Skin of body (tissue), 3 donors: ENCODE results near the gene TBC1D2. TPM values are rescaled to one million over a fixed set of nuclear protein-coding genes. Genes with fewer than 3 reads are reported as not detected.

Experiments used
- DNase-seq: peaks from one replicate; lab custom pipeline; 2025; lab: John Stamatoyannopoulos, UW
- small RNA-seq: library from RNA; depleted of rRNA; stranded (forward); fragments of <200 nt; gene quantifications from one replicate; pipeline ENCODE3, GENCODE V24; 2014; ENCODE audit warnings: low replicate concordance
- total RNA-seq: library from RNA; depleted of rRNA; stranded (reverse); fragments of >200 nt; gene quantifications from one replicate; pipeline ENCODE4 v1.2.3, GENCODE V29; 2014

Gene TBC1D2
- total RNA-seq, 1 donor from 2014 or later, result 3.2 TPM

DNA sequence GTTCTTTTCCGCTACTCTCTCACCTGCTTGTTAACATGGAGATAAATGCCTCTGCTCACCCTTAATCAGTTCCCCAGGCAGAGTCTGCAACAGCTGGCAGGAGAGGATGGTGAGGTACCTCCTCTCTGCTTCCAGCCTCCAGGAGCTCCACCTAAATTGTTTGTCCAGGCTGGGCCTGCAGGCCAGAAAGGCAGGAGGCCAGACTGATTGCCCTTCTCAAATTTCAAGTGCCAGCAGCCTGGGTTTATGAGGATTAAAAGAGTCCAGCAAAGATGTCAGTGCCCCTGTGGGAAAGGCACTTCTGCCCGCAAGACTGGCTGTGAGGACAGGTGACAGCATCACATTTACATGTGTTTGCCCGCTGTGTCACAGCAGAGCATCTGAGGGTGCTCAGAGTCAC, 82.8 kb downstream of the TBC1D2 start:
- no peak for DNase-seq

DNA sequence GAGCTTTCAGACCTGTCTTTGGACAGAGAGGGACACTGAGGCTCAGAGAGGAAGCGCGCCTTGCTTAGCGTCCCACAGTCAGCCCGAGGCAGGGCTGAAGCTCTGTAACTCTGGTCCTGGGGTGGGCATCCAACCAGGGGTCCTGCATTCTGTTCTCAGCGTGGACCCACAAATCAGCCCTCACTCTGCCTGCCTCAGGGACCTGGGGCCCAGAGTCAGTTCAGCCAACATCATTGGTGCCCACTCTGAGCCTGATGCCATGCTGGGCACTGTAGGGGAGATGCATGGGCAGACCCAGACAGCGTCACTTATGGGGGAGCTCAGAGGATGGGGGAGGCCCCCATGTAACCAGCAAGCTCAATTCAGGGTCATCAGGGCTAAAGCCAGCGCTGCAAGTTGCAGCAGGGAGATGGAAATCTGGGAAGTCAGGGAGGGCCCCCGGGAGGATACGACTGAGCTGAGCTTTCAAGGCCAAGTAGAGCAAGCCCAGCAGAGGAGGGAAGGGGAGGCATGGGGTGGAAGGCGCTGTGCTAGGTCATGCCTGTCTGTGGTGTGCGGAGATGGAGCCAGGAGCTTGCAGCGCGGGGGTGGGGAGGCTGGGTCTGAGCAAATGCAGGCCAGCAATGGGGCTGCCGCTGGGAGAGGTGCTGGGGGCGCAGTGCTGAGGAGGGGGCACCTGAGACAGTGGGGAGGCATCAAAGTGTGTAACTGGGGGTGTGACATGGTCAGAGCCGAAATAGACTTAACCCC, 84.1 kb downstream of the TBC1D2 start:
- DNase-seq, result no peak

DNA sequence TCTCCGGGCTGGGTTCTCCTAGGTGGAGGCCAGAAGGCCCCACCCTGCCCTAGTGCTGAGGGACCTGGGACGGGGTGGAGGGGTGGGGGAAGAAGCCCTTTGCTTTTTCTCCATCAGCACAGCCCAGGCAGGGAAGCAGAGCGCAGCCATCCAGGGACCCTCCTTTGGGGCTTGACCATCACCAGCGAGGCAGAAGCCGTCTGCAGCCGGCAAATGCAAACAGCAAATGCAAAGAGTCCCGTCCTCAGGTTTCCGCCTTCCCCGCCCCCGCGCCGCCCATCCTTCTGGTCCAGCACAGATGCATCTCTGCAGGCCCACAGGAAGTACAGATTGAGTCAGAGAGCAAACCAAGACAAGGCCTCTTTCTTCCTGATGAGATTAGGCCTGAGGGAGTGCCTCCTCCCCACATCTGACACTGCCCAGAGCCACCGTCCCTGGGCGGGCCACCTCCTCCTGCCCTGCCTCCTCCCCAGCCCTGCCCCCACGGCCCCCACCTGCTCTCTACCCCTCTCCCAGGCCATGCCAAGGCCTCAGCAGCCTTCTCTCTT, 86.4 kb downstream of the TBC1D2 start:
- no peak for DNase-seq

DNA sequence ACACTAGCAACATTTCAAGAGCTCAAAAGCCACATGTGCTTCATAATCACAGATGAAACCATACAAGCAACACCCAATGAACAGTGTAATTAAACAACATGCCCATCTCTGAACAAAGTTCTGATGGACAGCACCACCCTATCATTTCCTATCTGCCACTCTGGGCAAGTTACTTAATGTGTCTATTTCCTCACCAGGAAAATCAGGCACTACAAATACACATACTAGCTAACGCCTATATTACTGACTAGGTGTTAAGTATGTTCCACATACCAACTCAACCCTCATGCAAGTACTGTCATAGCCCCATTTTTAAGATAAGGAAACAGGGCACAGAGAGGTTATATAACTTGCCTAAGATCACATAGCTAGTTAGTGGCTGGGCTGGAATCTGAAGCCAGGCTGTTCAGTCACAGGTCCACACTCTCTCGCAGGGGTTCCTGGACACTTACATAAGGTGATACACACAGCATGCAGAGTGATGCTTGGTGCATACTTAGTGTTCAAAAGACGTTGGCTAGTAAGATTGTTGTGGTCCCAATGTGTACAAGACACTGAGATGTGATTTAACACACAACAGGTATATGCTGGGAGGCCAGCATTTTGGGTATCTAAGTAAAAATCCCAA, 87.2 kb downstream of the TBC1D2 start:
- no peak for DNase-seq

DNA sequence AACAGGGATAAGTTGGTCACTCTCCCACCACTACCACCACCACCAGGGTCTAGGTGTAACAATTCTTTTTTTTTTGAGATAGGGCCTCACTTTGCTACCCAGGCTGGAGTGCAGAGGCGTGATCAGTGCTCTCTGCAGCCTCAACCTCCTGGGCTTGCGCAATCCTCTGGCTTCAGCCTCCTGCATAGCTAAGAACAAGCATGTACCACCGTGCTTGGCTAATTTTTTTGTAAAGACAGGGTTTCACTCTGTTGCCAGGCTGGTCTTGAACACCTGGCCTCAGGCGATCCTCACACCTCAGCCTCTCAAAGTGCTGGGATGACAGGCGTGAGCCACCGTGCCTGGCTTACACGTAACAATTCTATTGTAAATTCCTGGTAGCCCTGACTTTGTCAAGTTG, 90.5 kb downstream of the TBC1D2 start:
- no peak for DNase-seq

DNA sequence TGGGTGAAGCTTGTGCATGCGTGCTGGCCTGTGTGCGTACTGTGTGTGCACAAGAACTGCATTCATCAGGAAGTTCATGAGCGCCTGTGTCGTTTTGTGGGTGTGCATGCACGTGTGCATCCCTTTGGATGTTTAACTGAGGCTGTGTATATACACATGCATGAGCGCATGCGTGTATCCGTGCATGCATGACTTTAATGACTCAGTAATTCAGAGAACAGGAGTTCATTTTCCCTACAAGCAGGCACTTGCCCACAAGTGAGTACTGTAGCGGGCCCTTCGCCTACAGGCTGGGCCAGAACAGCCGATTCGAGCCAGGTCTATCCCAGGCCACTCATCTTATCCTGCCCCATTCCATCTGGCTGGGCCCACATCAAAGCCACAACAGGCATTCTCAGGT, 92.8 kb downstream of the TBC1D2 start:
- no peak for DNase-seq

DNA sequence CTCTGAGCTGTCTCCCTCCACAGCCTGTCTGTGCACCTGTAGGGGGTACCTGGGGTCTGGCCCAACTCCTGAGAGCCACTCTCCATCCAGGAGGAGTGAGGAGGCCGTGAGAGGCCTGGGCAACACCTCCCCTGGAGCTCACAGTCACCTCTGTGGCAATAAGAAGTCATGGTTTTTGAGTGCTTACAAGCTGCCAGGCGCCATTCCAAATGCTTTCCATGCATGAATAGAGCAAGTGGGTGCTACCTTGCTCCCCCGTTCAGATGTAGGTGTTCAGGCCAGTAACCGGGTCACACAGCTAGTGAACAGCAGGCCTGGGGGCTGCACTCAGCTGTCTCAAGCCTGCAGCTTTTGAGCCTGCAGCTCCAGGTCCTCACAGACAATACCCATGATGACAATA, 93.6 kb downstream of the TBC1D2 start:
- no peak for DNase-seq

DNA sequence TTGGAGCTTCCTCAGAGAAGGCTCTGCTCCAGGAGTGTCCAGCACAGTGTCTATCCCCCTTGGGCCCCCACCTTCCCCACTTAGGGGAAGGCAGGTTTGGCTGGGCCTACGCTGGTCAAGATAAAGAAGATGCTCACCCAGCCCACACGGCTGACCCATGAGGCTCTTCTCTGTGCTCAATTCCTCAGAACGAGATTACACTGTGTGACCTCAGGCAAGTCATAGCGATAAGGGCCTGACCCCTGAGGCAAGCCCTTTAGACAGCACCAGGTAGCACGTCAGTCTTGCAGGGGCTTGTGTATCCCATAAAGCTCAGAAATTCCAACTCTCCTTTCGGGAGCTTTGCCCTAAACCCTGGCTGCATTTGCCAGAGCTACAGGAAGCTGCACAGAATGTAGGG, 95.7 kb downstream of the TBC1D2 start:
- no peak for DNase-seq

DNA sequence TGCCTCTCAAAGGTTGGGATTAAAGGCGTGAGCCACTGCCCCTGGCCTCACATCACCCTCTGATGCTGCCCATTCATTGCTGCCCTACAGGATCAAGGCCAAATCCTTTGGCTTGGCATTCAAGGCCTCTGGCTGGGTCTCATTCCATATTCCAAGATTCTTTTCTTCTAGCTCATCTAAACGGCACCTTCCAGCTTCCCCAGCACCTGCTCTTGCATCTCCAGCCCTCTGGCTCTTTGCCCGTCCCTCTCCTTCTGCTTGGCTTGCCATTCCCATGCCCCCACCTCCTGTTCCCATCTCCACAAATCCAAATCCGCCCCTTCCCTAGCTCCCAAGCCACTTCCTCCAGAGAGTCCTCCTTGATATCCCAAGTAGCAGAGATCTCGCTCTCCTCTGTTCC, 96.1 kb downstream of the TBC1D2 start:
- no peak for DNase-seq

DNA sequence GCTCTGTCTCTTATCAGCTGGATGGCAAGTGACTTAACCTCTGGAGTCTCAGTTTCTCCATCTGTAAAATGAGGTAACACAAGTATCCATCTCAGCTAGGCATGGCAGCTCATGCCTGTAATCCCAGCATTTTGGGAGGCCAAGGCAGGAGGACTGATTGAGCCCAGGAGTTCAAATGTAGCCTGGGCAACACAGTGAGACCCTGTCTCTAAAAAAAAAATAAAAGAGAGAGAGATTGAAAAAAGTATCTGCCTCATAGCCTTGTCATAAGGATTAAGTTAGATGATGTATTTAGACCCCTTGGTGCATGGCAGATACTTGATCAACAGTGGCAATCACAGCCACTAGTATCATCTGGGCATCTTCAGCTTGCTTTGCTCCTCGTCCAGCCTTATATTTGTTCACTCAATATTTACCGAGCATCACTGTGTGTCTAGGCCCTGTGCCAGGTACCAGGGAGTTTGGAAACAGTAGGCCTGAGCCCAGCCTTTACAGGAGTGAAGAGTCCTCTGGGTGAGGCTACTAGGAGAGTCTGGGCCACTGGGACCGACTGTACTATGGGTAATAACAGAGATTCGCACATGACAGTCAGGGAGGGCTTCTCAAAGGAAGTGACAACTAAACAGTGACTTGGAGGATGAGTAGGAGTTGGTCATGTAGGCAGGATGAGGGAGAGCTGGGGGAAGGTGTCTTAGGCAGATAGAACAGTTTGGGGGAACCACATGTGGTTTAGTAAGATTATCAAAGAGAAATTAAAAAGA, 97.2 kb downstream of the TBC1D2 start:
- DNase-seq, result no peak

DNA sequence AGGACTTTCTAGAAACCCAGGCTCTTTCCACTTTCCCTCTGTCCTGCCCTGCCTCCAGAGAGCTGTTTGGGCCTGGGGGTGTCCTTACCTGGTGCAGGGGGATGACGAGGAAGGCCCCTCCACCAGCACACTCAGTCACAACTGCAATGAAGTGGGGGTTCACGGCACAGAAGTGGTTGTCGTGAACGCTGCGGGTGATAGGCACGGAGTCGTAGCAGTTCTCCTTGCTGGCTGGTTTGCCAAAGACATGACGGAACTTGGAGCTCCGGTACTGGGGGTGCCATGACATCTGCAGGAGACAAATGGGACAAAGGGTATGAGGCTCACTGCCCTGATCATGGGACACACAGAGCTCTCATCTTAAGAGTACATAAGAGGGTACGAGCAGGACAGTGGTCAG, 98.1 kb downstream of the TBC1D2 start:
- no peak for DNase-seq

DNA sequence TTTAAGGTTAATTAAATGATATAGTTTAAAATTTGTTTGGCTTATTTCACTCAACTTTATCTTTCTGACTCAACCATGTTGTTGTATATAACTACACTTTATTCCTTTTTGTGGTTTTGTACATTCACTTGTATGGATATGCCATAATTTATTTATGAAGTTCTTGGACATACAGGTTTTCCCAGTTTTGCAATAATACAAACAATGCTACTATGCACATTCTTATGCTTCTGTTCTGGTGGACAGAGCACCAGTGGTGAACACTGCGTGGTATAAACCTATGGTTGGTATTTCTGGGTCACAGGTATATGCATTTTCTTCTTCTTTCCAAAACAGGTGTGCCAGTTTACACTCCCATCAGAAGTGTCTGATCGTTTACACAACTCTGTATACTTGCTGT, 100.8 kb downstream of the TBC1D2 start:
- no peak for DNase-seq

DNA sequence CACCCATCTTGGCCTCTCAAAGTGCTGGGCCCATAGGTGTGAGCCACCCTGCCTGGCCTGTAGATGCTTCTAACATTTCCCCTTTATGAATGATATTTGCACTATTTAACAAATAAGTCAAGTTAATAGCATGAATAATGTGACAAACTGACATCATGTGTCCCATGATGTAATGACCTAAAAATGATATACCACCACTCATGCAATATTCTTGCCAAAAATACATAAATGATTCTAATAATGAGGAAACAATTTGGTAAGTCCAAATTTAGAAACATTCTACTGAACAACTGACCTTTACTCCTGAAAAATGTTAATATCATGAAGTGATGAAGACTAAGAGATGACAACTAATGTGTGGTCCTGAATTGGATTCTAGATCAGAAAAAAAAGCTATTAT, 102.9 kb downstream of the TBC1D2 start:
- DNase-seq, result no peak

DNA sequence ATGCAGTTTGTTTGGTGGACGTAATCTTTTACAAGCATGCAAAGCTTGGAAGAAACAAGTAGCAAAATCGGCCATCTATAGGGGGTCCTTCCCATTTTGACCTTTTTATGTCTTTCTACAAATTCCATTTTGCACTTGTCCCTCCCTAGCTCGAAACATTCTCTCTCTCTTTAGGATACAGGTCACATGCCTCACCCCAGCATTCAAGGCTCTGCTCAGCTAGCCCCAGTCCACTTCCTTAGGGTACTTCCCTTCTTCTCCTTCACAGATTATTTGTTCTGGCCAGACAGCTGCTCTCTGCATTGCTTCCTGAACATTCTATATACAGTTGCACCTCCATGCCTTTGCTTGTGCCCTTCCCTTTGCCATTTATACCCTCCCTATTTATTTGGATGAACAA, 104.7 kb downstream of the TBC1D2 start:
- DNase-seq, result no peak

DNA sequence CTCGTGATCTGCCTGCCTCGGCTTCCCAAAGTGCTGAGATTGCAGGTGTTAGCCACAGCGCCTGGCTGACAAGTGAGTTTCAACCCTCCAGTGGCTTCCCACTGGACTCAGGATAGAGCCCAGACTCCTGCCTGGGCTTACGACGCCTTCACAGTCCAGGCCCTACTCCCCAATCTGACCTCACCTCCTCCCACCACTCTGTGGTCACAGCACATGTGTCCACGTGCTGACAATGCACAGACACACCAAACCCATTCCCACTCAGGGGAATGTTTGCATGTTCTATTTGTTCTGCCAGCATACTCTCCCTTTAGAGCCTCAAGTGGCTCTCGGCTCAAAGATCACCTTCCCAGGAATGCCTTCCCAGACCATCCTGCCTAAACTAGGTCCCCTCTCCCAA, 105.3 kb downstream of the TBC1D2 start:
- no peak for DNase-seq

DNA sequence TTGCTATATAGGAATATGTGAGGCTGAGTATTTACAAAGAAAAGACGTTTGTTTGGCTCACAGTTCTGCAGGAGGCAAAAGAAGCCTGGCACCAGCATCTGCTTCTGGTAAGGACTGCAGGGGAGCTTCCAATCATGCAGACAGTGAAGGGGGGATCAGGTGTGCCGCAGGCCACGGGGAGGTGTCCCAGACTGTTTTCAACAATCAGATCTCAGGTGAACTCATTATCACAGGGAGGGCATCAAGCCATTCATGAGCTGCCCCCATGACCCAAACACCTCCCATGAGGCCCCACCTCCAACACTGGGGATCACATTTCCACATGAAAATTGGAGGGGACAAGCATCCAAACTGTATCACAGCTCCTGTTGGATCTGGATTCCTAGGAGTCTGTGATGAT, 106.0 kb downstream of the TBC1D2 start:
- no peak for DNase-seq

Small RNA genes within 50 kb of the gene (small RNA-seq; reads per million reads assigned to genes)
- not detected for gene MIR6854

Other genes with a start within 250 kb of the TBC1D2 start
- gene NANS, start 198.9 kb downstream of the TBC1D2 start, total RNA-seq, result 30.0 TPM
- gene TRIM14, start 136.4 kb downstream of the TBC1D2 start, total RNA-seq, result 2.8 TPM
- gene CORO2A, start 63.0 kb downstream of the TBC1D2 start, total RNA-seq, result 2.3 TPM